ENCODE results near the gene CTNS.

Gene CTNS

DNA sequence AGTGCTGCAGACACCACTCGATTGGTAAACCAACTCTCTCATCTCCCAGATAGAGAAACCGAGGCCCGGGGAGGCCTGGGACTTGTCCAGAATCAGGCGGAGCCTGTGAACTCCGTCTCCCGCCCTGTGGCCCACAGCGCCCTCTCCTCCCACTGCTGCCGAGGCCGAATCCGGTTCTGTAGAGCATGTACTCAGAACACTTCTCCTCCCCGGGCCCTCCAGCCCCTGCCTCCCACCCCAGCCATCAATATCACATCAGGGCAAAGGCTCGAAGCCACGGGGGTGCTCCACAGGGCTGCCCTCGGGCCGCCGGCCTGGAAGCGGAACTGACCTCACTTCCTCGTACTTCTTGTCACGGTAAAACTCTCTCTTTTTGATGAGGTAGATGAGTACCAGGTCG lies 45.0 kb downstream of the CTNS start:
- TF ChIP-seq, protein P1, sequence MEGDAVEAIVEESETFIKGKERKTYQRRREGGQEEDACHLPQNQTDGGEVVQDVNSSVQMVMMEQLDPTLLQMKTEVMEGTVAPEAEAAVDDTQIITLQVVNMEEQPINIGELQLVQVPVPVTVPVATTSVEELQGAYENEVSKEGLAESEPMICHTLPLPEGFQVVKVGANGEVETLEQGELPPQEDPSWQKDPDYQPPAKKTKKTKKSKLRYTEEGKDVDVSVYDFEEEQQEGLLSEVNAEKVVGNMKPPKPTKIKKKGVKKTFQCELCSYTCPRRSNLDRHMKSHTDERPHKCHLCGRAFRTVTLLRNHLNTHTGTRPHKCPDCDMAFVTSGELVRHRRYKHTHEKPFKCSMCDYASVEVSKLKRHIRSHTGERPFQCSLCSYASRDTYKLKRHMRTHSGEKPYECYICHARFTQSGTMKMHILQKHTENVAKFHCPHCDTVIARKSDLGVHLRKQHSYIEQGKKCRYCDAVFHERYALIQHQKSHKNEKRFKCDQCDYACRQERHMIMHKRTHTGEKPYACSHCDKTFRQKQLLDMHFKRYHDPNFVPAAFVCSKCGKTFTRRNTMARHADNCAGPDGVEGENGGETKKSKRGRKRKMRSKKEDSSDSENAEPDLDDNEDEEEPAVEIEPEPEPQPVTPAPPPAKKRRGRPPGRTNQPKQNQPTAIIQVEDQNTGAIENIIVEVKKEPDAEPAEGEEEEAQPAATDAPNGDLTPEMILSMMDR (IDR thresholded peaks at IDR 0.05; ENCODE audit: insufficient read depth, low read depth, low read length, missing control alignments): no peak
- H3K4me3 ChIP-seq (ENCODE audit: low read length): no peak overlapping the region
- DNase-seq (ENCODE audit: low read depth): no peak

DNA sequence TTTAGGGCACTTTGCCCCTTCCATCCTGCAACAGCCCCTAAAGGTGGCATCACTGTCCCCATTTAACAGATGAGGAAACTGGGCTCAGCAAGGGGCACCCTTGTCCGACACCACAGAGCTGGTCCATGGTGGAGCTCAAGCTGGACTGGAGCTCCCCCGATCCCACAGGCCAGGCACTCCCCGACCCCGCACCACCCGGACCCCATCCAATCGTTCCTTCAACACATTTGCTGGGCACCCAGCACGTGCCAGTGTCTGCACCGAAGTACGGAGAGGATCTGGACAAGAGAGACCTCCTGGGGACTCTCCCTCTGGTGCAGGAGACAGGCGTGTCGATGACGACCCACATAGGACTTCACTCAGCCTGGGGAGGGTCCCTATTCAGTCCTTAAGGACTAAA lies 45.5 kb downstream of the CTNS start:
- TF ChIP-seq, protein P1 (IDR thresholded peaks at IDR 0.05; ENCODE audit: insufficient read depth, low read depth, low read length, missing control alignments): no peak
- DNase-seq (ENCODE audit: low read depth): no peak
- no peak overlapping the region for H3K4me3 ChIP-seq (ENCODE audit: low read length)

DNA sequence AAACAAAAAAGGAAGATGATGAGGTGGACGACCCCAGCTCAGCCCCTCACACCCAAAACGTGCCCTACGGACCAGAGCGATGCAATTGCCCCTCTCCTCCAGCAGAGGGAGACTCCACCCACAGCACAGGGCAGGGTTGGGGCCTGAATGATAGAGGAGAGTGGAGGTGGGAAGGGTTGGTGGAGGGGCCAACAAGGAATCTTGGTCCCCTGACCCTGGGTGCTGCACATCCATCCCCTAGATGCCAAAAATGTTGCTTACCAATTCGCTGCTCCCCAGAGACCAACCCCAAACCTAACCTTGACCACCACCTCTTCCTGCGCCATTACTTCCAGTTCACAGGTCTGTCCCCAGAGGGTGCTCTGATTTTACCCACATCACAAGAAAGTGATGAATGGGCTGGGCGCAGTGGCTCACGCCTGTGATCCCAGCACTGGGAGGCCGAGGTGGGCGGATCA lies 46.5 kb downstream of the CTNS start:
- DNase-seq (ENCODE audit: low read depth): peak; percentile 24
- H3K4me3 ChIP-seq (ENCODE audit: low read length): no peak overlapping the region
- TF ChIP-seq, protein P1 (IDR thresholded peaks at IDR 0.05; ENCODE audit: insufficient read depth, low read depth, low read length, missing control alignments): peak; percentile 94

DNA sequence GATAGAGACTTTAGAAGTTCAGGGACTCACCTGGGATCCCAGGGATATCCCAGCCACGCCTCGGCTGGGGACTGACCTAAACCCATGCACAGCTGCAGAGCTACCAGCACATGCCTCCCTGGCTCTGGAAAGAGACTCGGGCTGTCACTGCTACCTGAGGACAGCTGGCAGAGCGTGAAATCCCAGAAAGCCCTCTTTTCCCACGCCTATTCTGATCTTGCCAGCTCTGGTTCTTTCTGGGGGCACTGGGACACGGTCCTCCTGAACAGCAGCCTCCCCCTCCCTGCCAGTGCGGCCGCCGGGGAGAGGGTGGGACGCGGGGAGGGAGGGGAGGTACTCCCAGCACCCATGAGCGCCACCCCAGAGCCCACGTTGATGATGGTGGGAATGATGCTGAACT lies 48.6 kb downstream of the CTNS start:
- DNase-seq (ENCODE audit: low read depth): no peak
- TF ChIP-seq, protein P1 (IDR thresholded peaks at IDR 0.05; ENCODE audit: insufficient read depth, low read depth, low read length, missing control alignments): no peak
- no peak overlapping the region for H3K4me3 ChIP-seq (ENCODE audit: low read length)

DNA sequence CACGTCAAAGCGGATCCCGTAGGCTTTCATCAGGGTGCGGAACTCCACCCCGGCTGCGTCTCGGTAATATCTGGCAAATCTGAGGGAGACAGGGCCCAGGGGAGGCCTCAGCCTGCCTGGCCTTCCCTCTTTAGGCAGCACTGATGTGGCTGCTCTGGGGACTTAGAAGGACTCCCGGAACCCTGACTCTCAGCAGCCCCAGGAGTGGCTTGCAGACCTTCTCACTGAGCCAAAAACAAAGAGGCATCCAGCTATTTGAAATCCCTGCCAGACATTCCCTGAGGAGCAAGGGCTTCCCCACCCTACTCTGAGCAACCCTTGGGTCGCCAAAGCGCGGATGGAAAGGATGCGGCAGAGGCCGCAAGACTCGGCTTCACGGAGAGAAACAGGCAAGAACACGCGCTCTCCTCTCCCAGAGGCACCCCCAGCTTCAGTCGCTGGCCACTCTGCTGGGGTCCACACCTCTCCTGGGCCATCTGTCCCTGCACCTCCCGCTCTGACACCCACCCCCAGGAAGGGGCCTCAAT lies 51.5 kb downstream of the CTNS start:
- TF ChIP-seq, protein P1 (IDR thresholded peaks at IDR 0.05; ENCODE audit: insufficient read depth, low read depth, low read length, missing control alignments): no peak
- DNase-seq (ENCODE audit: low read depth): no peak
- H3K4me3 ChIP-seq (ENCODE audit: low read length): no peak overlapping the region

DNA sequence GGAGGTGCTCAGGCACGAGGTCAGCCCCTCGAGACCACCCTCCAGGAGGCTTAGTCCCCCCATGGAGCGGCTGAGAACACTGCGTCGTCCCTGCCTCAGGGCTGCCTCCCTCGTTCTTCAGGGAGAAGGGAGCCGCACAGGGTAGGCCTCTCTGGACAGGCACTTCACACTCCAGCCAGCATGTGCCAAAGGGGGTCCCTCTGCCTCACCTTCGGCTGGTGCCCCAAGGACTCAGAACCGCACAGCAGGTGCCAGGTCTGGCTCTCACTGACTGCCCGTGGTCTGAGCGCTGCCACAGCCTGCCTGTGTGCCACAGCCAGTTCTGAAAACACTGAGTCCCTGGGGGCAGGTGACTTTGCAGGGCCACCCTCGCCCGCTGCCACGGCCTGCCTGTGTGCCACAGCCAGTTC lies 52.3 kb downstream of the CTNS start:
- TF ChIP-seq, protein P1 (IDR thresholded peaks at IDR 0.05; ENCODE audit: insufficient read depth, low read depth, low read length, missing control alignments): no peak
- H3K4me3 ChIP-seq (ENCODE audit: low read length): no peak overlapping the region
- no peak for DNase-seq (ENCODE audit: low read depth)

All from epithelial cell of esophagus (primary cell).